ENCODE results near the gene ECI1. TPM values are rescaled to one million over a fixed set of nuclear protein-coding genes. Genes with fewer than 3 reads are reported as not detected.

ECI1 gene
- polyA plus RNA-seq, 3 donors, result 29.9 to 74.5 (median 52.3) TPM

DNA sequence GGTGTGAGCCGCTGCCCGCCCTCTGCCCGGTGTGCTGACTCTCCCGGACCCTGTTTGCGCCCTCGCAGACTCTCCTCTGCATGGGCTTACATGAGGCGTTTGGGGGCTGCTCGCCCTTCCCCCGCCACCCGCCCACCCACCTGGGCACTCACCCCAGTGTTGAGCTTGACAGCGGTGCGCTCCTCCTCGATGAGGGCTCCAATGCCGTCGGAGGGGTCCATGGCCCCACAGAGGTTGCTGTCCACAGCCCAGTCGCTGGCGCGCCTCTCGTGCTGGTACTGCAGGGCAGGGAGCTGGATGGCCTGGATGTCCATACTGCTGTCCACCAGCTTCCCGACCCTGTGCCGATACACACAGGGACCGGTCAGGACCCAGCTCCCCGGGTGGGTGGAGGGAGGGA, 37.9 kb upstream of the ECI1 start:
- DNase-seq, result no peak
- no peaks in the 10 kb centered on the region for H3K79me2 ChIP-seq (ENCODE audit: insufficient read depth, low read length)
- no peaks in the 10 kb centered on the region for H3K4me1 Mint-ChIP-seq
- no peaks in the 10 kb centered on the region for H3K36me3 Mint-ChIP-seq
- H3K27me3 Mint-ChIP-seq (ENCODE audit: low read depth in 3 of 3), result peaks cover 0 to 10% (median 2%) of the 10 kb centered on the region in 3 donors
- no peaks in the 10 kb centered on the region for H3K27me3 ChIP-seq (ENCODE audit: control insufficient read depth in 2 of 2, insufficient read depth in 2 of 2, low read length in 2 of 2)
- no peak overlapping the region for H3K4me3 Mint-ChIP-seq
- no peaks in the 10 kb centered on the region for H3K9me3 ChIP-seq (replicated peaks in 1 of 2; ENCODE audit: control insufficient read depth in 1 of 2, insufficient read depth in 1 of 2, low read length in 2 of 2)
- H3K36me3 ChIP-seq (replicated peaks in 1 of 2; ENCODE audit: control insufficient read depth in 1 of 2, insufficient read depth in 2 of 2, low read length in 2 of 2), result no peaks in the 10 kb centered on the region
- no peaks in the 10 kb centered on the region for H3K9me3 Mint-ChIP-seq
- no peaks in the 10 kb centered on the region for H4K20me1 ChIP-seq (ENCODE audit: insufficient read depth, low read length)
- TF ChIP-seq, protein P1, sequence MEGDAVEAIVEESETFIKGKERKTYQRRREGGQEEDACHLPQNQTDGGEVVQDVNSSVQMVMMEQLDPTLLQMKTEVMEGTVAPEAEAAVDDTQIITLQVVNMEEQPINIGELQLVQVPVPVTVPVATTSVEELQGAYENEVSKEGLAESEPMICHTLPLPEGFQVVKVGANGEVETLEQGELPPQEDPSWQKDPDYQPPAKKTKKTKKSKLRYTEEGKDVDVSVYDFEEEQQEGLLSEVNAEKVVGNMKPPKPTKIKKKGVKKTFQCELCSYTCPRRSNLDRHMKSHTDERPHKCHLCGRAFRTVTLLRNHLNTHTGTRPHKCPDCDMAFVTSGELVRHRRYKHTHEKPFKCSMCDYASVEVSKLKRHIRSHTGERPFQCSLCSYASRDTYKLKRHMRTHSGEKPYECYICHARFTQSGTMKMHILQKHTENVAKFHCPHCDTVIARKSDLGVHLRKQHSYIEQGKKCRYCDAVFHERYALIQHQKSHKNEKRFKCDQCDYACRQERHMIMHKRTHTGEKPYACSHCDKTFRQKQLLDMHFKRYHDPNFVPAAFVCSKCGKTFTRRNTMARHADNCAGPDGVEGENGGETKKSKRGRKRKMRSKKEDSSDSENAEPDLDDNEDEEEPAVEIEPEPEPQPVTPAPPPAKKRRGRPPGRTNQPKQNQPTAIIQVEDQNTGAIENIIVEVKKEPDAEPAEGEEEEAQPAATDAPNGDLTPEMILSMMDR (IDR thresholded peaks at IDR 0.05), result no peak
- H3K4me2 ChIP-seq (replicated peaks; ENCODE audit: extremely low read depth, low read length, poor library complexity, severe bottlenecking), result no peak overlapping the region
- H3K27ac ChIP-seq (ENCODE audit: low read depth in 1 of 2, low read length in 2 of 2), result no peak overlapping the region
- 98% methylated on average over 22 of the region's 23 CpGs for WGBS (ENCODE audit: insufficient coverage)
- no peaks in the 10 kb centered on the region for H3K4me1 ChIP-seq (ENCODE audit: control insufficient read depth in 1 of 2, insufficient read depth in 2 of 2, low read length in 2 of 2)
- H3K27ac Mint-ChIP-seq, result no peak overlapping the region
- H2AFZ ChIP-seq (ENCODE audit: insufficient read depth, low read depth, low read length, poor library complexity, severe bottlenecking), result no peak overlapping the region
- no peak overlapping the region for H3K9ac ChIP-seq (ENCODE audit: insufficient read depth, low read length, poor library complexity, severe bottlenecking)
- intact Hi-C loops (cut with micrococcal nuclease), result no loop called here
- no peak overlapping the region for H3K4me3 ChIP-seq (replicated peaks in 1 of 3; ENCODE audit: low read depth in 2 of 3, low read length in 3 of 3)

DNA sequence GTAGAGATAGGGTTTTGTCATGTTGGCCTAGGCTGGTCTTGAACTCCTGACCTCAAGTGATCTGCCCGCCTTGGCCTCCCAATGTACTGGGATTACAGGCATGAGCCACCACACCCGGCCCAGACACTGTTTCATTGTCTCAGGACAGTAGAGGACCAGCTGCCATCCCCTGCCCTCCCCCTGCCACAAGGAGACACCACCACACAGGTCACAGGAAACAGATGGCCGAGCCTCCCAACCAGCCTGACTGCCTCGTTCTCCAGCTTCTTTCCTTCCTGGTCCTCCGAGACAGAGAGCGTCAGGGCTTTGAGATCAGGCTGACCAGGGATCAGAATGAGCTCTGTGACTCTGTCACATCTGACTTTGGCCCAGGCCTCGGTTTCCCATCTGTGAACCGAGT, 37.3 kb upstream of the ECI1 start:
- H3K4me1 Mint-ChIP-seq, result no peaks in the 10 kb centered on the region
- H3K36me3 Mint-ChIP-seq, result no peaks in the 10 kb centered on the region
- Histone ChIP-seq H3K36me3 (replicated peaks in 1 of 2; ENCODE audit: control insufficient read depth in 1 of 2, insufficient read depth in 2 of 2, low read length in 2 of 2) (no peaks in the 10 kb centered on the region), H3K4me2 (replicated peaks; ENCODE audit: extremely low read depth, low read length, poor library complexity, severe bottlenecking) (no peak overlapping the region), H3K4me1 (ENCODE audit: control insufficient read depth in 1 of 2, insufficient read depth in 2 of 2, low read length in 2 of 2) (no peaks in the 10 kb centered on the region), H4K20me1 (ENCODE audit: insufficient read depth, low read length) (no peaks in the 10 kb centered on the region), H3K9ac (ENCODE audit: insufficient read depth, low read length, poor library complexity, severe bottlenecking) (no peak overlapping the region), H3K4me3 (replicated peaks in 1 of 3; ENCODE audit: low read depth in 2 of 3, low read length in 3 of 3) (no peak overlapping the region), H2AFZ (ENCODE audit: insufficient read depth, low read depth, low read length, poor library complexity, severe bottlenecking) (no peak overlapping the region), H3K9me3 (replicated peaks in 1 of 2; ENCODE audit: control insufficient read depth in 1 of 2, insufficient read depth in 1 of 2, low read length in 2 of 2) (no peaks in the 10 kb centered on the region), H3K79me2 (ENCODE audit: insufficient read depth, low read length) (no peaks in the 10 kb centered on the region), H3K27ac (ENCODE audit: low read depth in 1 of 2, low read length in 2 of 2) (no peak overlapping the region), H3K27me3 (ENCODE audit: control insufficient read depth in 2 of 2, insufficient read depth in 2 of 2, low read length in 2 of 2) (no peaks in the 10 kb centered on the region)
- TF ChIP-seq, protein P1 (IDR thresholded peaks at IDR 0.05), result no peak
- no peak overlapping the region for H3K27ac Mint-ChIP-seq
- intact Hi-C loops (cut with micrococcal nuclease), result no loop called here
- peaks cover 0 to 7% (median 2%) of the 10 kb centered on the region in 3 donors for H3K27me3 Mint-ChIP-seq (ENCODE audit: low read depth in 3 of 3)
- WGBS (ENCODE audit: insufficient coverage), result 17% methylated on average over 6 of the region's 8 CpGs
- no peak for DNase-seq
- no peaks in the 10 kb centered on the region for H3K9me3 Mint-ChIP-seq
- no peak overlapping the region for H3K4me3 Mint-ChIP-seq
